IMR-90 (cell line): ENCODE measurements around the gene DNM3.

Experiments
- BHLHE40 ChIP-seq: fragments of 150-350 bp; IDR thresholded peaks from 2 replicates; pipeline ENCODE4 v1.6.1; 2016; ENCODE audit warnings: mild to moderate bottlenecking, low read depth, low read length
- CTCF ChIP-seq: conservative IDR thresholded peaks from 2 replicates; pipeline ENCODE4 v1.5.1; 2012; ENCODE audit warnings: mild to moderate bottlenecking, low read depth, low read length, improper control_type of control experiment
- MAZ ChIP-seq: IDR thresholded peaks from 2 replicates; pipeline ENCODE4 v1.6.1; 2012; ENCODE audit warnings: low read depth, mild to moderate bottlenecking, low read length, improper control_type of control experiment, moderate library complexity, borderline replicate concordance
- NFE2L2 ChIP-seq: fragments of 150-350 bp; IDR thresholded peaks from 2 replicates; pipeline ENCODE4 v1.6.1; 2016; ENCODE audit warnings: low read depth, mild to moderate bottlenecking, low read length
- POLR2A ChIP-seq: IDR thresholded peaks from 2 replicates; pipeline ENCODE4 v1.6.1; 2012; ENCODE audit warnings: mild to moderate bottlenecking, low read depth, low read length
- RAD21 ChIP-seq: IDR thresholded peaks from 2 replicates; pipeline ENCODE4 v1.6.1; 2012; ENCODE audit warnings: low read length, improper control_type of control experiment
- RFX5 ChIP-seq: IDR thresholded peaks from 2 replicates; pipeline ENCODE4 v1.8.0; 2012; ENCODE audit warnings: low read depth, mild to moderate bottlenecking, low read length, moderate library complexity
- SMC3 ChIP-seq: fragments of 150-350 bp; IDR thresholded peaks from 2 replicates; pipeline ENCODE4 v1.6.1; 2016; ENCODE audit warnings: low read depth, mild to moderate bottlenecking, antibody characterized with exemption, low read length, moderate library complexity
- USF2 ChIP-seq: fragments of 150-350 bp; IDR thresholded peaks from 2 replicates; pipeline ENCODE4 v1.6.1; 2017; ENCODE audit warnings: mild to moderate bottlenecking, antibody characterized with exemption, low read length, low read depth

- TF ChIP-seq CTCF (no peak), RAD21 (no peak), SMC3 (no peak), POLR2A (no peak), RFX5 (no peak), USF2 (no peak), MAZ (no peak), BHLHE40 (no peak), NFE2L2 (no peak)
Measured at GRCh38 chr1:172132836-172133235, 291.5 kb downstream of the DNM3 start.
